NCI-H524 treated with DMSO at 0.1 percent for 48 hours (cell line): ENCODE data around the gene LENG8.
"Not testable (repeated sequence)": the region's sequence is repeated elsewhere in the genome, so short reads cannot be mapped to it uniquely, and the experiment has no call there.

Source experiments
- DNase-seq: peaks from one replicate; lab custom pipeline; 2025; lab: John Stamatoyannopoulos, UW

Gene LENG8

DNA sequence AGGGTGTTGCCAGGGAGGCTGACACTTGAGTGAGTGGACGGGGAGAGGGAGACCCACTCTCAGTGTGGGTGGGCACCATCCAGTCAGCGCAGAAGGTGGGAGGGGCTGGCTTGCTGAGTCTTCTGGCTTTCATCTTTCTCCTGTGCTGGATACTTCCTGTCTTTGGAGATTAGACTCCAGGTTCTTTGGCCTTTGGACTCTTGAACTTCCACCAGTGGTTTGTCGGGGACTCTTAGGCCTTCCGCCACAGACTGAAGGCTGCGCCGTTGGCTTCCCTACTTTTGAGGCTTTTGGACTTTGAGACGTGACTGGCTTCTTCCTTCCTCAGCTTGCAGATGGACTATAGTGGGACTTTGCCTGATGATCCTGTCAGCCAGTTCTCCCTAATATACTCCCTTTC is 4.3 kb upstream of the LENG8 start:
- no peak for DNase-seq

DNA sequence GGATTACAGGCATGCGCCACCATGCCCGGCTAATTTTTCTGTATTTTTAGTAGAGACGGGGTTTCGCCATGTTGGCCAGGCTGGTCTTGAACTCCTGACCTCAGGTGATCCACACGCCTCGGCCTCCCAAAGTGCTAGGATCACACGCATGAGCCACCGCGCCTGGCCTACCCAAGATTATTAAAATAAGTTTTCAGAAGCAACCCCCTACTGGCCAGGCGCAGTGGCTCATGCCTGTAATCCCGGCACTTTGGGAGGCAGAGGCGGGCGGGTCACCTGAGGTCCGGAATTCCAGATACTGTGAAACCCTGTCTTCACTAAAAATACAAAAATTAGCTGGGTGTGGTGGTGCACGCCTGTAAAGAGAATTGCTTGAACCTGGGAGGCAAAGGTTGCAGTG is 2.6 kb upstream of the LENG8 start:
- not testable (repeated sequence) for DNase-seq

DNA sequence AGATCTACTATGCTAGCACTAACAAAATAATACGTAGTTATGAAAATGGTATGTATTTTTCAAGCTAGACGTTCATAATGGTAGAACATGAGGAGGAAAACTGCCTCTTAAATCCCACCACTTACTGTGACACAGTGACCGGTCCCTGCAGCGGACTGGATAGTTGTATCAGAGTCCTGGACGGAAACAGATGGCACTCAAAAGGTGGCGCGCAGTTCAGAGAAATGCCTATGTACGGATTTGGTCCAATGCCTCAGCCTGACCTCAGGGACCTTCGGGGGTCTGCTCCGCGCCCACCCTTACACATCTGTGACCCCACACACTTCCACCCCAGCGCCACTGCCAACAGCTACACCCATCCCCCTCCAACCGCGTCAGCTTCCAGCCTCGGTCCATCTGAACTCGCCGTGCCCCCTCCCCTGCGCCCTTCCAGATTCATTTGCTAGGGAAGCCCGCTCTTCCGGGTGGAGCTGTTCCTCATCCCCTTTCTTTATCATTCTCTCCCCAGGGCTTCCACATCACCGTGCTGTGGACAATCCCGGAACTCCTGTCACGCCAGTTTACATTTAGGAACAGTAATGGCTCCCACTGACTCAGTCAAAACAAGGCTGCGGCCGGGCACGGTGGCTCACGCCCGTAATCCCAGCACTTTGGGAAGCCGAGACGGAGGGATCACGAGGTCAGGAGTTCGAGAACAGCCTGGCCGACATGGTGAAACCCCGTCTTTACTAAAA is 792 bp upstream of the LENG8 start:
- DNase-seq = peak; percentile 12

DNA sequence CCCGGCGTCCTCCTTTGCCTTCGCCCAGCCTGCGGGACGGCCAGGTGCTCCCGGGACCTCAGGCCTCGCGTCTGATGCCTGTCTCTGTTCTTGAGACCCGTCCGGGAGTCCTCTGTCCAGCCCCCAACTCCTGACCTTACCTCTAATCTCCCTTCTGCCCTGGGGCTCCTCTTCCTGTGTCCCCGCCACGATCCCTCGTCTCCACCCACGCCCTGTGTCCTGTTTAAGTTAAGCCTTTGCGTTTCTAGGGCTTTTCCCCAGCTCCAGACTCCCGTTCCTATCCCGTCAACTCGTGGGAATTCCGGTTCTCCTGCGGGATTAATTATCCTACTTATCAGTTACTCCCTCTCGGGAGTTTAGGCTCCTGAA is 686 bp downstream of the LENG8 start:
- DNase-seq = no peak

DNA sequence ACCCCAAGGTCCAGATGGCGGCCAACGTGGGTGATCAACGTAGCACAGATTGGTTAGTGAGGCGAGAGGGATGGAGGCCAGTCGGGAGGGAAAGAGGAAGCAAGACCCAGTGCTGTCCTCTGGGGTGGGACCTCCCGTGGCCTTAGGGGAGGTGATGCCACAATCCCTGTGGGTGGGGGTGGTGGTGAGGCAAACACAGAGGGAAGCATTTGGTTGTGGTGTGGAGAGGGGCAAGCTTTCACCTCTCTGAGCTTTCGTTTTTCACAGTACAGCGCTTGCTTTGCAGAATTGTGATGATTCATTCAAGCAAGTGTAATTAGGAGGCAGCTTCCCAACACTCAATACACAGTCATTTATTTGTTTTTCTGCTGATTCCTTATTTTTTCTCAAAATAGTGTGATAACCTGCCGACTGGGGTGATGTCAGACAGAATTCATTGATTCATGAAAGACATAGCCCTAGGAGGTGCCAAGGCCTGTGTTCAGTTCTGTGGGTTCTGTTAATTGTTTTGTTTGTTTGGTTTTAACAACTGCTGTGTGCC is 2.4 kb downstream of the LENG8 start:
- DNase-seq = no peak

DNA sequence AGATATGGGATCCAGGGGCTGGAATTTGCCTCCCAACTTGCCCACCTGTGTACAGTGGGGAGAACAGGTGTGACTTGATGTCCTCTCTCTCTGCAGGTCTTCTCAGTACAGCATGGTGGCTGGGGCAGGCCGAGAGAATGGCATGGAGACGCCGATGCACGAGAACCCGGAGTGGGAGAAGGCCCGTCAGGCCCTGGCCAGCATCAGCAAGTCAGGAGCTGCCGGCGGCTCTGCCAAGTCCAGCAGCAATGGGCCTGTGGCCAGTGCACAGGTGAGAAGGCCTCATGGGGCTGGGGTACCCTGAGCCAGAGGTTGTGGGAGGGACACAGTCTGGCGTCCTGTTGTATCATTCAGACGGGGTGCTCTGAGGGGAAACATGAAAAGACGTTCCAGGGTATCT is 3.0 kb downstream of the LENG8 start:
- DNase-seq = no peak

DNA sequence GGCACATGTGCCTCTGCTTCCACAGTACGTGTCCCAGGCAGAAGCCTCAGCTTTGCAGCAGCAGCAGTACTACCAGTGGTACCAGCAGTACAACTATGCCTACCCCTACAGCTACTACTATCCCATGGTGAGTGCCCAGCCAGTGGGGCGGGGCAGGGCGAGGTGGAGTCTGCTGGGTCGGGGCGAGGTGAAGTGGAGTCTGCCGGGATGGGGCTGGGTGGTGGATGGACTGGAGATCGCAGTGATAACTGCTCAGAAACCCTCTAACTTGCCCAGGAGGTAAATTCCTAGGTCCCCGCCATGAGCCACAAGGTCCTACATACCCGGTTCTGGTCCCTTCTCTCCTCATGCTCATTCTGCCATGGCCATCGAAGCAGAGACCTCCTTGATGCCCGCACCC is 3.6 kb downstream of the LENG8 start:
- DNase-seq = no peak

DNA sequence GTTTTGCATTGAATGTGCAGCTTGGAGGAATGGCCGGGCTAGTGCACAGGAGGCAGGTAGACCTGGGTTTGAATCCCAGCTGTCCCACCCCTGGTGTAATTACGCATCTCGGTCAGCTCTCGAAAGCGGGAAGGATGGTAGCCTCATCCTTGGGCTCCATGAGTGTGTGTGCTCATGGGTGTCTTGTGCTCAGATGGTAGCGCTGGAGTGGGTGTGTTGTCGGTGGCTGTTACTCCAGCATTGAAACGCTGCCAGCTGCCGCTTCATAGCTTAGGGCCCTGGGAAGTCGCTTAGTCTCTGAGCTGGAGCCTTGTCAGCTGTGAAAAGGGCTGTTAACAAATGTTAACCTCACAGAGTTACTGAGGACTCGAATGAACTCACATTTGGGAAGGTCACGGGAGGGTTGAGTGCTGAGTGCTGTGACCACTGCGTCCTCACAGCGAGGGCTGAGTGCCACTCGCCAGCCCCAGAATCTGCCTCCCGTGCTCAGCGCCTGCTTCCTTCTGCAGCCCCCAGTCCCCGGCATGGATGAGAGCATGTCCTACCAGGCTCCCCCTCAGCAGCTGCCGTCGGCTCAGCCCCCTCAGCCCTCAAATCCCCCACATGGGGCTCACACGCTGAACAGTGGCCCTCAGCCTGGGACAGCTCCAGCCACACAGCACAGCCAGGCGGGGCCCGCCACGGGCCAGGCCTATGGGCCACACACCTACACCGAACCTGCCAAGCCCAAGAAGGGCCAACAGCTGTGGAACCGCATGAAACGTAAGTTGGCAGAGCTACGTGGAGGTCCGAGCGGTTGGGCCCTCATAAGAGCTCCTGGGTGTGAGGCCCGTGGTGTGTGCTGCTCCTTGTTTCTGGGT is 5.2 kb downstream of the LENG8 start:
- no peak for DNase-seq

DNA sequence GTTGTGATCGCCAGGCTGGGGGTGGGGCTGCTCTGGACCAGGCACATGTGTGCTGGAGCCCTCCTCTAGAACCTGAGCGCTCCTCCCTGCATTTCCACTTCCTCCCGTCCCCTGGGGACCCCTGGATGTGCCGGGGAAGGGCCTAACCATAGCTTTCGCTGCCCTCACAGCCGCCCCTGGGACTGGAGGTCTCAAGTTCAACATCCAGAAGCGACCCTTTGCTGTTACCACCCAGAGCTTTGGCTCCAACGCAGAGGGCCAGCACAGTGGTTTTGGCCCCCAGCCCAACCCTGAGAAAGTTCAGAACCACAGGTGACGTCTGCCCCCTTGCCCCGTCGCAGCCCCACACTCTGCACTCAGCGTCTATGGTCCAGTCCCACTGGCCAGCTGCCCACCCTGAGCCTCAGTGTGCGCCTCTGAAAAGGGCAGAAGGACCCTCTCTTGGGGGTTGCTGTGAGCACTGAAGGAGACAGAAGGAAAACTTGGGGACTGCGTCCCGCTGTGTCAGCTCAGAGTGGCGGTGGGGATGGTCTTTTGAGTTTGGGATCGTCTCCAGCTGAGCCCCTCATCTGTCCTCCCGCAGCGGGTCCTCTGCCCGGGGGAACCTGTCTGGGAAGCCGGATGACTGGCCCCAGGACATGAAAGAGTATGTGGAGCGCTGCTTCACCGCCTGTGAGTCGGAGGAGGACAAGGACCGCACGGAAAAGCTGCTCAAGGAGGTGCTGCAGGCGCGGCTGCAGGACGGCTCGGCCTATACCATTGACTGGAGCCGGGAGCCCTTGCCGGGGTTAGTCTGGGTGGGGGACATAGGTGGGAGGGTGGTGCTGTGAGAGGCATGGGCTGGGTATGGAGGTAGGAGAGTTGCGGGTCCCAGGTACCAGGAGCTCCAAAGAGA is 6.0 kb downstream of the LENG8 start:
- no peak for DNase-seq

DNA sequence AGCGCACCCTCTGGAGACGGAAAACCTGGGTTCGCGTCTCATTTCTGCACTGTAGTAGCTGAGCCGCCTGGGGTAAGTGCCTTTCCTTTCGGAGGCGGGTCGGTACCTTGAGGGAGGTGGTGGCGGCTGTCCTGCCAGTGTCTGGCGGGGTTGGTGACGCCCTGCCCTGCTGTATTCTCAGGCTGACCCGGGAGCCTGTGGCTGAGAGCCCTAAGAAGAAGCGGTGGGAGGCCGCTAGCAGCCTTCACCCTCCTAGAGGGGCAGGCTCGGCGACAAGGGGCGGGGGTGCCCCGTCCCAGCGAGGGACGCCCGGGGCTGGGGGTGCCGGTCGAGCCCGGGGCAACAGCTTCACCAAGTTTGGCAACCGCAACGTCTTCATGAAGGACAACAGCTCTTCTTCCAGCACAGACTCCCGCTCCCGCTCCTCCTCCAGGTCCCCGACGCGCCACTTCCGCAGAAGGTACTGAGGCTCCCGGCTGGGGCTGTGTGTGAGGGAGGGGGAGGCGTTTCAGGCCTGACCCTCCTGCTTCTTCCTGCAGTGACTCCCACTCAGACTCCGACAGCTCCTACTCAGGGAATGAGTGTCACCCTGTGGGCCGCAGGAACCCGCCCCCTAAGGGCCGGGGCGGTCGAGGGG is 6.9 kb downstream of the LENG8 start:
- no peak for DNase-seq

DNA sequence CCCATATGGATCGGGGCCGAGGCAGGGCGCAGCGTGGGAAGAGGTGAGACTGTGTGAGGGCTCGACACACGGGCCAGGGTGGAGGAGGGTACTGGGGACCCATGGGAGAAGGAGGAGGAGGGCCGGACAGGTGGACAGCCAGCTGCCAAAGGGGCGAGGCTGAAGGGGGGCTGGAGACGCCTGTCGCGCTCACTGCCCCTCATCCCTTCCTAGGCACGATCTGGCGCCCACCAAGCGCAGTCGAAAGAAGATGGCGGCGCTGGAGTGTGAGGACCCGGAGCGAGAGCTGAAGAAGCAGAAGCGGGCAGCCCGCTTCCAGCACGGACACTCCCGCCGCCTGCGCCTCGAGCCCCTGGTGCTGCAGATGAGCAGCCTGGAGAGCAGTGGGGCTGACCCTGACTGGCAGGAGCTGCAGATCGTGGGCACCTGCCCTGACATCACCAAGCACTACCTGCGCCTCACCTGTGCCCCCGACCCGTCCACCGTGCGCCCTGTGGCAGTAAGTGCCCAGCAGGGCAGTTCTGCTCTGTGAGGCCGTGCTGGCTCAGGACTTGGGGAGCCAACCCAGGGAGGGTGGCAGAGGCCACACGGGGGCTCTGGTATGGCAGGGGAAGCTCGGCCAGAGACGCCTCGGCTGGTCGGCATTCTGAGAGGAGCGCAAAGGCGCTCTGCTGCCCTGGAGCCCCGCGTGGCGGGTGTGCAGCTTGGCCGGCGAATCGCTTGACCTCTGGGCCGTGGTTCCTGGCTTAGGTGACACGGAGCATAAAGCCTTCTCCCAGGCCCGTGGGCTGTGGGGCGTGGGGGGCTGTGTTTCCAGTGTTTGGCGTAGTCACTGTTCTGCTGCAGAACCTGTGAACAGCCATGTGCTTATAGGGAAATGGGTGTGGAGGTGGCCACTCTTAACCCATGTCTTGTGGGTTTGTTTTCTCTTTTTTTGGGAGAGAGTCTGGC is 7.7 kb downstream of the LENG8 start:
- no peak for DNase-seq

DNA sequence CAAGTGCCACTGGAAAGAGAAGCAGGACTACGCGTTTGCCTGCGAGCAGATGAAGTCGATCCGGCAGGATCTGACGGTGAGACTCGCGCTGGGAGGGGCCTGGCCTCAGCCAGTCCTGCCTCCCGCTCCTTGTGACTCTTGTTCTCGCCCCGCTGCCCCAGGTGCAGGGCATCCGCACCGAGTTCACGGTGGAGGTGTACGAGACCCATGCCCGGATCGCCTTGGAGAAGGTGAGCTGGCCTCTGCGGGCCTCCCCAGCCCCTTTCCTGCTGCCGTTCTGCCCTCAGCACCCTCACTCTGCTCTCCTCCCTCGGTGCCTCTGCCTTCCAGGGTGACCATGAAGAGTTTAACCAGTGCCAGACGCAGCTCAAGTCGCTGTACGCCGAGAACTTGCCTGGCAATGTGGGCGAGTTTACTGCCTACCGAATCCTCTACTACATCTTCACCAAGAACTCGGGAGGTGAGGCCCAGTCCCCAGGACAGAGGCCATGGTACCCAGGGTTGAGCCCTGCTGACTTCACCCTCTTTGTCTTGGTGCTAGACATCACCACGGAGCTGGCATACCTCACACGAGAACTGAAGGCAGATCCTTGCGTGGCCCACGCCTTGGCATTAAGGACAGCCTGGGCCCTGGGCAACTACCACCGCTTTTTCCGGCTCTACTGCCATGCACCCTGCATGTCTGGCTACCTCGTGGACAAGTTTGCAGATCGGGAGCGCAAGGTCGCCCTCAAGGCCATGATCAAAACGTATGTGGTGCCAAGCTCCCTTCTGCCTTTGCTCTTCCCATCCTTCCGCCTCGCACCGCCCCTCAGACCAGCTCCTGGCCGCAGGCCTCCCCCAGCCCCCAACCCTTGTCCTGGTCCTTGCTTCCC is 9.0 kb downstream of the LENG8 start:
- DNase-seq = no peak

DNA sequence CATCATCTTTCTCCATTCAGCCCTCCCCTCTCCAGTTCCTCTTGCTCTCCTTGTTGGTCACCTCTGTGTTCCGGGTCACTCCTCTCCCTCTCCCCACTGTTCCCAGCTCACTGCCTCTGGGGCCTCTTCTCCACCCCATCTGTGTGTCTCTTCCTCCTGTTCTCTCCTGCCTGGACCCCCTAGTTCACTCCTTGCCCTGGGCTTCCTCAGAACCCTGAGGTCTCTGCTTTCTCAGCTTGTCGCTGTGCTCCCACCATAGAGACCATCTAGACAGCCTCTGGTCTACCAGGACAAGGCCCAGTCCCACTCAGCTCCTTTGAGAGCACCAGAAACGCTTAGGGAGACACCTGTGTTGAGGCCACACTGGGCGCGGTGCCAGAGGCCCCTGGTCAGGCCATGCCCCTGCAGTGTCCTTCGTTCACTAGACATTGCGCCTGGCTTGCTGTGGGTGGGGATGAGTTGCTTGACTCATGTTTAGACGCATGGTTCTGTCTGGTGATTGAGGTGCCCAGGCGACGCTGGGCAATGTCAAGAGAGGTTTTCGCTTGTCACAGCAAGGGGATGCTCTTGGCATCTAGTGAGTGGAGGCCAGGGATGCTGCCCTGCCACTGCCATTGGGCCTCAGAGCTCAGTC is 9.8 kb downstream of the LENG8 start:
- no peak for DNase-seq

DNA sequence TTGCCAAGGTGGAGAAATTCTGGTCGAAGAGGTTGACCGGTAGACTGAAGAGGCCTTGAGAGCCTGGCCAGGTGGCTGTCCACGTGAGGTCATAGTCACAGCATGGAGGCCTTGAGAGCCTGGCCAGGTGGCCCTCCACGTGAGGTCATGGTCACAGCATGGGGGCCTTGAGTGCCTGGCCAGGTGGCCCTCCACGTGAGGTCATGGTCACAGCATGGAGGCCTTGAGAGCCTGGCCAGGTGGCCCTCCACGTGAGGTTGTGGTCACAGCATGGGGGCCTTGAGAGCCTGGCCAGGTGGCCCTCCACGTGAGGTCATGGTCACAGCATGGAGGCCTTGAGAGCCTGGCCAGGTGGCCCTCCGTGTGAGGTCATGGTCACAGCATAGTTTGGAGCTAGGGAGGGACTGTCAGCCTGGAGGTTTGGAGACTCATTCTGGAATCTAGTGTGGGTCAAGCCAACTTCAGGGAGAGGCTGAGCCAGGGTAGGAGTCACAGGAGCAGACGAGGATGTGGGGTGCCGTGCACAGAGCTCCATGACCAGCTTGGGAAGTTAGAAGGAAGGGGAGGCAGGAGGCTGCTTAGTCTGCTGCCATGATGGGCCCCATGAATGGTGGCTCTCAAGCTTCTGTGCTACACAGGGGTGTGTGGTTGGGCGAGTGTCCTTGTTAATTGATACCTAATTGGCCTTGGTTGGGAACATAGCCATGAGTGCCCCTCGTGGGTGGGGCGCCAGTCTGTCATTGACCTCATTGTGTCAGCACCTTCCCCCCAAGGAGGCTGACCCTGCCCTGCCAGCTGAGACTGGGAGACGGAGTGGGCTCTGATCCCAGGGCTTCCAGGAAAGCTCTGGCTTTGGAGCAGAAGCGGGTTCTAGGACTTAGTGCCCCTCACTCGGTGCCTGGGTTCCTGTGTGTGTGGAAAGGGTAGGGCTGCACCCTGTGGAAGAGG is 10.6 kb downstream of the LENG8 start:
- DNase-seq = no peak

DNA sequence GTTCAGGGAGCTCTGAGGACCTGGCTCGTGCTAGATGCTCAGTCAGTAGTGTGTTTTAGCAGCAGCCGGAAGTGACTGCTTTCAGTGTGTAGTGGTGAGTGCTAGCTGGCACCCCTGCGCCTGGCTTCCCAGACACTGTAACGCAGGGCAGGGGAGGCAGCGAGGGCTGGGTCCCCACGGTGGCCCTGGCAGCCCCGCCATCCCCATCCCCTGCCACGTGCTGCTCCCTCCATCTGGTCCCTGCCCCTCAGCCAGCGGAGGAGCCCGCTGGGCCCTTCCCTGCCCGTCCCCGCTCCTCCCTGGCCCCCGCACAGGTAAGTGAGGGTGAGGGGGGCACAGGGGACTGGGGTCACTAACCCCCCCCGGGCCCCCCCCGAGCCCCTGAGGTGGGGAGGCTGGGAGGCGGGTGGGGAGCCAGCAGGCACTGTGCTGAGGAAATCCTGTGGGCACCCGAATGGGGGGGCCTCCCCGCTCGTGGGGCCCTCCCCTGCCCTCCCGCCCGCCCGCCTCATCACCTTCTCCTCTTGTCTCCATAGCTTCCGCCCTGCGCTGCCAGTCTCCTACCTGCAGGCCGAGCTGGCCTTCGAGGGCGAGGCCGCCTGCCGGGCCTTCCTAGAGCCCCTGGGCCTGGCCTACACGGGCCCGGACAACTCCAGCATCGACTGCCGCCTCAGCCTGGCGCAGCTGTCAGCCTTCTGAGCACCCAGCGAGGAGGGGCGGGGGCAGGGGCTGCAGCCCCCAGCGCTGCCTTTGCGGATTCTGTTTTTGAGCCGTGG is 11.4 kb downstream of the LENG8 start:
- no peak for DNase-seq

DNA sequence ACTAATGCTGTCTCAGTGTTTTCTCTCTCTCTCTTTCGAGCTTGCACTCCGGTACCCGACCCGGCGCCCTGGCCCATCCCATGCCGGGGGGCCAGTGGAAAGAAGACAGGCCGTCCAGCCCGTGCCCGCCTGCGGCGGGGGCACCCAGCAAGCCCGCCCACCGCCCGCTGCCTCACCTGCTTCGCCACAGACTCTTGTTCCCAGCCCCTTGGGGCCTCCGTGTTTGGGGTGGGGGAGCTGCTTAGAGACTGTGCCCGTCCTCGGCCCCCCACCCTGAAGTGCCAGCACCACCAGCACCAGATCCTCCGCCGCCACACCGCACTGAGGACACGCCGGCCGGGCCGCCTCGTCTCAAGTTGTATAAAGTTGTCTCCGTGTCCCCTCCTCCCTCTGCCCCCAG is 12.2 kb downstream of the LENG8 start:
- DNase-seq = no peak

DNA sequence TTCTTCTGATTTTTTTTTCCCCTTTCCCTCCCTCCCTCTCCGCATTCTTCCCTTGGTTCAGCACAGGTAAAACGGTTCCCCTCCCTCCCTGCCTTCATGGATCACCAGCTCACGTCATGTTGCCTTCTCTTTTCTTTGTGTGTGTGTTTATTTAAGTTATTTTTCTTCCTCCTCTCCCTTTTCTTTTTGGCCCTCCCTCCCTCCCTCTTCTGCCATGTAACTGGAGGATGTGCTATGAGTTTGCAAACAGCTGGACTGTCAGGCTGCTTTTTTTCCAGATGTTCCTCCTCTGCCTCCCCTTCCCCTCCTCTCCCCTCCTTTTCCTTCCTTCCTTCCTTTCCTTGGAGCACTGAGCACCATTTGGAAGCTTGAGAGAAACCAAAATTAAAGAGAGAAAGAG is 12.6 kb downstream of the LENG8 start:
- no peak for DNase-seq
